ENCODE results near the gene SPN.

SPN gene

DNA sequence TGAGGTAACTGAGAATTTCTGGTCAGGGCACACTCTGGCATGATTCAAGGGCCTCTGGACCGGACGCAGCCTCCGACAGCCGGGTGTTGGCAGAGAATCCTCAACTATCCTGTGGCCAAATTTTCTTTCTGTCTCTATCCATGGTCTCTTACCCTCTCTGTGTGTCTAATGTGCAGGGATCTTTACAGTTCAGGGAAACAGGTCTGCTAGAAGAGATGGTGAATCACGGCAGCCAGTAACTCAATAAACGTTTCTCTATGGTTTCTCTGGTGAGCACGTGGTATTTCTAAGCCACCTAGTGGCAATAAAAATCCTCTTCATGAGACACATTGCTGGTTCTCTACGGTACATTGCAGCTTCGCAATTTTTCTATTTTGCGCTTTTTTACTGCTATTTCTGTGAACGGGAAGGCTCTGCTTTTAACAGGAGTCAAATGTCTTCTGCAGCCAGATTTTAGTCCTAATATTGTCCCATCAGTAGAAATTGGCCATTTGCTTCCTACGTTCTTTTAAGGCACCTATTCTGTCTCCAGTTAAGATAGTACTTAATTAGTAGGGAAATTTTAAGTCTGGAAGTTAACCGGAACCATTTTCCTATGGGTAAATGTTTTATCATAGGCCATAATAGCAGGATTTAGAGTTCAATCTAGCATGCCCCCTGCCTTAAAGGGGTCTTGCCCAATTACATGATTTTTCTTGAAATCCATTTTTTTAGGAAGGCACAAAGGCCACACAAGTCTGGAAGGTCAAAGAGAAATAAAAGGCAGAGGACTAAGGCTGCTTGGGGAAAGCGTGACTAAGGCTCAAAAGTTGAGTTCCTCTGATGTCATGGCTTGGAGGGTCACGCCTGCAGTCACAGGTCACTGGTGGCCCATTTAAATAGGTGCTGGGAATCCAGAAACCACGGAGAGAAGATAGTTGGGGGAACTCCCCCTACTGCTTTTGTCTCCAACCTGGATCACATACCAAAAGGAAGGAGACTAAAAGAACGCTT lies 47.5 kb downstream of the SPN start:
- H3K4me3 Mint-ChIP-seq: peak overlapping the region; percentile 1
- no peaks in the 10 kb centered on the region for H3K9me3 Mint-ChIP-seq
- H3K36me3 Mint-ChIP-seq (ENCODE audit: low read depth): no peaks in the 10 kb centered on the region
- H3K27ac Mint-ChIP-seq: peak overlapping the region; percentile 59
- peaks cover 11% of the 10 kb centered on the region for H3K27me3 Mint-ChIP-seq
- intact Hi-C loops (cut with micrococcal nuclease): no loop called here
- H3K4me1 Mint-ChIP-seq (ENCODE audit: low read depth): peaks cover 30% of the 10 kb centered on the region

DNA sequence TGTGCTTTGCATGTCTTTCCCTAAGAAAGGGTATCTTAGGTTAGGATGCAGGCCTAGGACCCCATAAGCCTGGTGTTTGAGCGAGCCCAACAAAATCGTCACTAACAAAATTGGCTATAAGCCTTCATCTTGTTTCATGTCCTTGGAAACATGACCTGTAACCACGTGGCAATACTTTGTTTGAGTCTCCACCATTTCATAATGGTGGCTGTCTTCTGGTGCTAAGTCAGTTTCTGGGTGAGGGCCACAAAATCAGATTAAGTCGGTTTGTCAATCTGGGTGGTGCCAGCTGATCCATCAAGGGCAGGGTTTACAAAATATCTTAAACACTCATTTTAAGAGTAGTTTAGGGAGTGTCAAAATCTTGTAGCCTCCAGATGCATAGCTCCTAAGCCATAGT lies 49.8 kb downstream of the SPN start:
- Mint-ChIP-seq H3K27ac (no peak overlapping the region), H3K36me3 (ENCODE audit: low read depth) (no peaks in the 10 kb centered on the region), H3K4me3 (no peak overlapping the region), H3K27me3 (peaks cover 11% of the 10 kb centered on the region), H3K4me1 (ENCODE audit: low read depth) (peaks cover 30% of the 10 kb centered on the region), H3K9me3 (no peaks in the 10 kb centered on the region)
- intact Hi-C loops (cut with micrococcal nuclease): no loop called here

DNA sequence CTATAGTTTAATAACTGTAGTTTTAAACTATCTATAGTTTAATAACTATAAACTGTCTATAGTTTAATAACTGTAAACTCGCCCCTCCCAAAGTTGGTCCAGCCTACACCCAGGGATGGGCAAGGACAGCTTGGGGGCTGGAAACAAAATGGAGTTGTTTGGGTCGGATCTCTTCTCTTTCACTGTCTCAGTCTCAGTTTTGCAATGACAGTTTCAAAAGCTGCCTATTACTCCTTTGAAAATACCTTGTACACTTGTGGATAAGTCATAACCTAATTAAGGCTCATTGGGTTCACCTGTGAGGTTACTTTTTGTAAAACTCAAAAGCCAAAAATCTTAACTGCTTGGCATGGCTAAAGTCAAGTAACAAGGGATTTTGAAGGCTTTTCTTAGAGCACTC lies 51.3 kb downstream of the SPN start:
- H3K36me3 Mint-ChIP-seq (ENCODE audit: low read depth): no peaks in the 10 kb centered on the region
- H3K4me1 Mint-ChIP-seq (ENCODE audit: low read depth): peaks cover 30% of the 10 kb centered on the region
- peaks cover 5% of the 10 kb centered on the region for H3K27me3 Mint-ChIP-seq
- no peak overlapping the region for H3K27ac Mint-ChIP-seq
- intact Hi-C loops (cut with micrococcal nuclease): no loop called here
- no peak overlapping the region for H3K4me3 Mint-ChIP-seq
- no peaks in the 10 kb centered on the region for H3K9me3 Mint-ChIP-seq

DNA sequence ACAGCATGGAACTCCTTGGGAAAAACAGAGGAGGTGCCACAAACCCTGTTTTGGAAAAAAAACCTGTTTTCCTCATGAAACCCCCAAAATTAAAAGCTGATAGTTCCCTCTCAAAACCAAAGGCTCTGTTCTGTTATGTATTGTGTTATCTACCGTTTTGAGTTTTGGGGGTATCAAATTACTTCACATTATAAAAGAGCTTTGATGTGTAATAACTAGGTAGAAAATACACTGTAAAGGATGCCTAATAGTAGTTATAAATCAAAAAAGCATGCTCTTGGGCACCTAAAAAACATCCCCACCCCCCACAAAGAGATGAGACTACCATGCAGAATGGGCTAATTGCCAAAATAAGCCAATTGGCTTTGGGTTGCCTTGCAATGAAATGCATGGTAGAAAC lies 51.9 kb downstream of the SPN start:
- Mint-ChIP-seq H3K36me3 (ENCODE audit: low read depth) (no peaks in the 10 kb centered on the region), H3K27me3 (no peaks in the 10 kb centered on the region), H3K9me3 (no peaks in the 10 kb centered on the region), H3K27ac (no peak overlapping the region), H3K4me1 (ENCODE audit: low read depth) (peaks cover 26% of the 10 kb centered on the region), H3K4me3 (no peak overlapping the region)
- intact Hi-C loops (cut with micrococcal nuclease): no loop called here

DNA sequence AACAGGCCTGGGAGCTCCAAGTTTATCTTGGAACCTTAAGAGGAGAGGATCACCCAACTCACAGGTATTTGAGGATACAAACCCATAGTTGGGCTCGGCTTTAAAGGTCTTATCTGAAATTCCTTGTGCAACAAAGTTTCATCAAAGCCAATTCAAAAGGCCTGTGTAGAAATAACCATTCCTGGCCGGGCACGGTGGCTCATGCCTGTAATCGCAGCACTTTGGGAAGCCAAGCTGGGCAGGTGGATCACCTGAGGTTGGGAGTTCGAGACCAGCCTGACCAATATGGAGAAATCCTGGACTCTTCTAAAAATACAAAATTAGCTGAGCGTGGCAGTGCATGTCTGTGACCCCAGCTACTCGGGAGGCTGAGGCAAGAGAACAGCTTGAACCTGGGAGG lies 54.1 kb downstream of the SPN start:
- no peak overlapping the region for H3K4me3 Mint-ChIP-seq
- H3K27me3 Mint-ChIP-seq: peaks cover 2% of the 10 kb centered on the region
- H3K9me3 Mint-ChIP-seq: no peaks in the 10 kb centered on the region
- H3K27ac Mint-ChIP-seq: no peak overlapping the region
- no peaks in the 10 kb centered on the region for H3K36me3 Mint-ChIP-seq (ENCODE audit: low read depth)
- intact Hi-C loops (cut with micrococcal nuclease): no loop called here
- H3K4me1 Mint-ChIP-seq (ENCODE audit: low read depth): peaks cover 15% of the 10 kb centered on the region

DNA sequence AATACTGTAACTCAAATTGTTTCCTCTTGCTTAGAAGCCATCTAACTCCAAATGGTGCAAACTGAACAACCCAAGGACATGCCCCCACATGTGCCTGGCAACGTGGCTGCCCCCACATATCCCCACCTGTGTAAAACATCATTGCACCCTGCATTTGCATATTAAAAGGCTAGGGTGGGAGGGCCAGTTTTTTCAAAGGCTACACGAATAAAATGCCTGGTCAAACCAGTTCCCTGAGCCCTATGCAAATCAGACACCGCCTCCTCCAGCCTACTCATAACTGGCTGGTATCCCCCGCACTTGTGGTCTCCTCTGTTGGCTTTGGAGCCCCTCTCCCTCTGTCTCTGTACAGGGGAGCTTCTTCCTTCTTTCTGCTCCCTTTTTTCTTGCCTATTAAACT lies 56.0 kb downstream of the SPN start:
- Mint-ChIP-seq H3K4me1 (ENCODE audit: low read depth) (peaks cover 9% of the 10 kb centered on the region), H3K27me3 (peaks cover 2% of the 10 kb centered on the region), H3K9me3 (no peaks in the 10 kb centered on the region), H3K27ac (no peak overlapping the region), H3K4me3 (no peak overlapping the region), H3K36me3 (ENCODE audit: low read depth) (no peaks in the 10 kb centered on the region)
- intact Hi-C loops (cut with micrococcal nuclease): no loop called here
